Stimulated activated CD8-positive, alpha-beta memory T cell treated with anti-CD3 and anti-CD28 coated beads, Interleukin-2, amount 100 ng/mL, for 1 hour (primary cell): ENCODE results near the gene C16orf96.
"Not testable (repeated sequence)": the region's sequence is repeated elsewhere in the genome, so short reads cannot be mapped to it uniquely, and the experiment has no call there.

Experiments used
- DNase-seq, 2 donors: peaks; one replicate each; pipeline ENCODE4 v3.0.0-alpha.2; 2020; ENCODE audit warnings: low read depth in 2 of 2

Gene C16orf96

GRCh38 chr16:4566144-4566543 is 10.0 kb downstream of the C16orf96 start:
- no peak for DNase-seq

GRCh38 chr16:4570086-4570485 is 13.9 kb downstream of the C16orf96 start:
- no peak for DNase-seq

- DNase-seq, result no peak
Measured at GRCh38 chr16:4570688-4571321, 14.7 kb downstream of the C16orf96 start.

DNA sequence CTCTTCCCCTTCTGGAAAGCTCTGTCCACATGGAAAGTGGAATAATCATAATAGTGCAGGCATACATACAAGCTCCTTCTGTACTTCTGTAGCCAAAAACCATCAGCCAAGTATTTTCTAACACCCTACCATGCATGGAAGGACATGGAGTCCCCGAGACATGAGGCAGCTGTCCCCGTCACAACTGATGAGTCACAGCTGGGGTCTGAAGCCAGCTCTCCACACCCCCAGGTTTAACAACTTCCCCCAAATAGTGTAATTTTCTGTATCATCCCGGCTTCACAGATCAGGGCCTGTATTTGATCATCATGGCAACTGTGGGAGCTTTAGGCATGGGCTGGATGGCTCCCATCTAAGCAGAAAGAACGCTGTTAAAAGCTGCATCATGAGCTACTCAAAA is 16.6 kb downstream of the C16orf96 start:
- DNase-seq, result no peak

DNA sequence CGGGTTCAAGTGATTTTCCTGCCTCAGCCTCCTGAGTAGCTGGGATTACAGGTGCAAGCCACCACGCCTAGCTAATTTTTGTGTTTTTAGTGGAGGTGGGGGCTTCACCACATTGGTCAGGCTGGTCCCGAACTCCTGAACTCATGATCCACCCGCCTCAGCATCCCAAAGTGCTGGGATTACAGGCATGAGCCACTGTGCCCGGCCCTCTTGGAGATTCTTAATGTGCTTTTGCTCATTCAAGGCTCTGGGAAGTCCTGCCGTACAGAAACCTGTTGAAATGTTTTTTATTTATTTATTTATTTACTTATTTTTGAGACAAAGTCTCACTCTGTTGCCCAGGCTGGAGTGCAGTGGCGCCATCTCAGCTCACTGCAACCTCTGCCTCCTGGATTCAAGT is 17.8 kb downstream of the C16orf96 start:
- DNase-seq, result not testable (repeated sequence)

DNA sequence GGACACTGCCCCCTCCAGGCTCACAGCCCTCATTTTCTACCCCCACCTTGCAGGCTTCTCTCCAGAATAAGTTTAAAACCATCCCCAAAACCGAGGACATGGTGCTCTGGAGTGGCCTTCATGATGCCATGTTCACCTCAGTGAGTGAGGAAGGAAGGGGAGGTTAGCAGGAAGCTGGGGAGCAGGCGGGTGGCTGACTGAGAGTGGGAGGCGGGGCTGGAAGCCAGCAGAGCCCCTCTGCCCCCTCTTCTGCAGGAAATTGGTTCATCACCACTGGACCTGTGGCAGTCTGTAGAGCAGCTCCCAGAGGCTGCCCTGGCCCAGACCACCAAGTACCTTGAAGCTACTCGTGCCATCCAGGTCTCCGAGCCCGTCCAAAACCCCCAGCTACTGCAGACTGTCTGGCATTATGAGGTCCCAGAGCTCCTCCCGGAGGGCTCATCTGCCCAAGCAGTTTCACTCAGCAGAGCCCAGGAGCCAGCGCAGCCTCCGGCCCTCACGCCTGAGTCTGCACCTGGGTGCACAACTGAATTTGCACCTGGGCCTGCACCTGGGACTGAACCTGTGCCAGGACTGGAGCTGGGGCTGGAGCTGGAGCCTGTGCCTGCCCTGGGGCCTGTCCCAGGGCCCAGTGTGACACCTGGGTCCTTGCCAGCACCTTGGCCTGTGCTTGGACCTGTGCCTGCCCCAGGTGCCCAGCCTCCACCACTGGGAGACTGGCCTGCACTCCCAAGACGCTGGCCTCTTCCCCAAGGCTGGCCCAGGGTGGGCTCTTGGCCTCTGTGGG is 19.0 kb downstream of the C16orf96 start:
- no peak for DNase-seq

DNA sequence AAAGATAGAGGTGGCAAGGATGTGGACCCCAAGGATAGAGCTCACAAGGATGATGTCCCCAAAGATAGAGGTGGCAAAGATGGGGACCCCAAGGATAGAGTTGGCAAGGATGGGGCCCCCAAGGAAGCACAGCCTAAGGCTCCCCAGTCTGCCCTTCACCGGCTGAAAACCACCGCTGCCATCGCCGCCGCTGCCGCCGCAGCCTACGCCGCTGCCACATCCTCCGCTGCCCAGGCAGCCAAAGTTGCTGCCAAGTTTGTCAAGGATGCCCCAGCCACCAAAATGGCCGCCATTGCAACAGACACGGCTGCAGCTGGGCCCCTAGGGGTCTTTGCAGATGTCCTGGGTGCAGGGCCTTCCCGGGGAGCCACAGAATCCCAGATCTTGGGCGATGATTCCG is 19.9 kb downstream of the C16orf96 start:
- no peak for DNase-seq

DNA sequence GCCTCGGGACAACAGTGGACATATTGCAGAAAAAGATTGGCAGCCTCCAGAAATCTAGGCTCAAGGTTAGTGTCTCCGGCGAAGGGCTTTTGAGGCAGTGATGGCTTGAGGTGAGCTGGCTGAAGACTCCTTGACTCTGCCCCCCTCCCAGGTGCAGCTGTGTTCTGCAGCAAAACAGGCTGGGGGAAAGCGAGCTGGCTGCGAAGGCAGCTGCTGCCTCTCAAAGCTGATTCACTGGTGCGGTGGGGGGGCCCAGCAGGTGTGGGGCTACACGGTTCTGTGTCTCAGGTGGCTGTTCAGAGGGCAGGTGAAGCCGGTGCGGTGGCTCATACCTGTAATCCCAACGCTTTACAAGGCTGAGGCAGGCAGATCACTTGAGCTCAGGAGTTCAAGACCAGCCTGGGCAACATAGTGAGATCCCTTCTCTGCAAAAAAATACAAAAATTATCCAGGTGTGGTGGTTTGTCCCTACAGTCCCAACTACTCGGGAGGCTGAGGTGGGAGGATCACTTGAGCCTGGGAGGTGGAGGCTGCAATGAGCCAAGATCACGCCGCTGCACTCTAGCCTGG is 22.9 kb downstream of the C16orf96 start:
- no peak for DNase-seq

DNA sequence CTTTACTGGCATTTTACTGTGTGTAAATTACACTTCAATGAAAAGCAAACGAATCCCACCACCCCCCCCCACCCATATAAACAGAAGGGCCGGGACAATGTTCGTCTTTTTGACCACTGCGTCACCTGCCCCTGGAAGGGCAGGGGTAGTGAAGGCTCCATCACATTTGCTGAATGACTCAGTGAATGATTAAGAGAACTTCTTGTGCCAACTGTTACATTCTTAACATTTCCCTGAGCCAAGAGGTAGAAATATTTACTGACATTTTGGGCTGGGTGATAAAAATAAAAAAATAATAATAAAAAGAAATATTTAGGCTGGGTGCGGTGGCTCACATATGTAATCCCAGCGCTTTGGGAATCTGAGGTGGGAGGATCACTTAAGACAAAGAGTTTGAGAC is 24.1 kb downstream of the C16orf96 start:
- no peak for DNase-seq

DNA sequence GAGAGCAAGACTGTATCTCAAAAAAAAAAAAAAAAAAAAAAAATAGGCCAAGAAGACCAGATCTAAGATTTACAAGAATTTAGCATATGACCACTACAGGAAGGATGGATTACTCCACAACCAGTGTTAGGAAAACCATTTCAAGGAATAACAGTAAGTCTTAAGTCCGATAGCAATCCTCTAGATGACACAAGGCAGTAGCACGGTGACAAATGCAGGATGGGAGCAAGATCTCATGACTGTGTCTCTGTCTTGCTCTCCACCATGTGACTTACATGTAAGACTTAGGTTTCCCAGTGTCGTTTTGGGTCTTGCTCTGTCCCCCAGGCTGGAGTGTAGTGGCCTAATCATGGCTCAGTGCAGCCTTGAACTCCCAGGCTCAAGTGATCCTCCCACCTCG is 27.8 kb downstream of the C16orf96 start:
- DNase-seq, result no peak

DNA sequence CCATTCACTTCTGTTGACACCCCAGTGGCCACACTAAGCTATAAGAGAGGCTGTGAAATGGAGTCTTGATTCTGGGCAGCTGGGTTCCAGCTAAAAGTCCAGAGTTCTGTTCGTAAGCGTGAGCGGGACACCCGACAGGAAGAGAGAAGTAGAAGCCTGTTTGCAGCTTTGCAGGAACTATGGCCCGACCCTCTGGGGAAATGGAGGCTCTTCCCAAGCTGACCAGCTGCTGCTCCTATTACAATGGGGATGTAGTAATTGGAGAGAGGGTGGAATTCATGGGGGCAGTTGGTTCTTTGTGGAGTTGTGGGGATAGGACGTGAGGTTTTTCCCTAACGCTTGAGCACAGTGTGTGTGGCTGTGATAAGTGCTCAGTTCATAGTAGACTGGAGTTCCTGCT is 30.2 kb downstream of the C16orf96 start:
- DNase-seq, result no peak

DNA sequence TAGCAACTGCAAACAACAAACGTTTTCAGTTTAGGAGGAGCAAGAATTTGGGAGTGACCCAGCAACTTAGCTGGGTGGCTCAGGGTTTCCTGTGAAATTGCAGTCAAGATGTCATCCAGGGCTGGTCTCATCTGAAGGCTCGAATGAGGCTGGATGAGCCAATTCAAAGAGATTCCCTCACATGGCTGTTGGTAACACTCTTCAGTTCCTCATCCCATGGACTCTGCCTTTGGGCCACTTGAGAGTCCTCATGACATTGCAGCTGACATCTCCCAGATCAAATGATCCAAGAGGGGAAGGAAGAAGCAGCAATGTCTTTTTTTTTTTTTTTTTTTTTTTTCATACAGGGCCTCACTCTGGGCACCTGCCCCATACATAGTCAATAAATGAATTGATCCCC is 32.2 kb downstream of the C16orf96 start:
- no peak for DNase-seq

- DNase-seq, result no peak
Measured at GRCh38 chr16:4588961-4589360, 32.8 kb downstream of the C16orf96 start.

GRCh38 chr16:4591191-4591590 is 35.1 kb downstream of the C16orf96 start:
- no peak for DNase-seq

DNA sequence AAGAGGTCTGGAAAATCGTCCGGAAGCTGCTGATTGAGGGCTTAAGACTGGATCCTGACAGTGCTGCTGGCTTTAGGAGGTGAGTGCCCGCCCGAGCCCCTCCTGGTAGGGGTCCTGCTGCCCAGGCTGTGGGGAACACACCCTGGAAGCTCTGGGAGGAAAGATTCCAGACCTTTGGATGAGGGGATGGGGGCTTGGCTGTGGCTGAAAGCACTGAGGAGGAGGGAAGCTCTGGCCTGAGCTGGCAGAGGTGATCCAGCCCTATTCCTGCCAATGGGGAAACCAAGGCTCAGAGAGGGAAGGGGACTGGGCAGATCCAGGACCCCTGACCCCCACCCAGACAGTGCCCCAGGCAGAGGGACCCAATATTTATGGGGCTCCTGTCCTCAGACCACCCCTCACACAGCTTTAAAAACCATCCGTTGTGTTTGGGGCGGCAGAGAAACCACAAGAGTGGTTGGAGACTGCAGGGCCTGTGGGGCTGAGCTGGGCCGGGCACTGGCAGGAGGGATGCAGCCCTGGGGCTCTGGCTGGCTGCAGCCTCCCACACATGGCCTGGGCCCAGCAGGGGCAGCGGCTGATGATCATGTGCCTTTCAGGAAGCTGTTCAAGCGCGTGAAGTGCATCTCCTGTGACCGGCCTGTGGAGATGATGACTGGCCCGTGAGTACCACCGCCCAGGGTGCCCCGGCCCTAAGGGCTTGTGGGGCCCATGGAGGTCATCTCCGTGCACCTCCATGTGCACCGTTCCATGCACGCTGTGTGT is 35.7 kb downstream of the C16orf96 start:
- no peak for DNase-seq

- DNase-seq, result no peak
Measured at GRCh38 chr16:4593086-4593485, 36.9 kb downstream of the C16orf96 start.

DNA sequence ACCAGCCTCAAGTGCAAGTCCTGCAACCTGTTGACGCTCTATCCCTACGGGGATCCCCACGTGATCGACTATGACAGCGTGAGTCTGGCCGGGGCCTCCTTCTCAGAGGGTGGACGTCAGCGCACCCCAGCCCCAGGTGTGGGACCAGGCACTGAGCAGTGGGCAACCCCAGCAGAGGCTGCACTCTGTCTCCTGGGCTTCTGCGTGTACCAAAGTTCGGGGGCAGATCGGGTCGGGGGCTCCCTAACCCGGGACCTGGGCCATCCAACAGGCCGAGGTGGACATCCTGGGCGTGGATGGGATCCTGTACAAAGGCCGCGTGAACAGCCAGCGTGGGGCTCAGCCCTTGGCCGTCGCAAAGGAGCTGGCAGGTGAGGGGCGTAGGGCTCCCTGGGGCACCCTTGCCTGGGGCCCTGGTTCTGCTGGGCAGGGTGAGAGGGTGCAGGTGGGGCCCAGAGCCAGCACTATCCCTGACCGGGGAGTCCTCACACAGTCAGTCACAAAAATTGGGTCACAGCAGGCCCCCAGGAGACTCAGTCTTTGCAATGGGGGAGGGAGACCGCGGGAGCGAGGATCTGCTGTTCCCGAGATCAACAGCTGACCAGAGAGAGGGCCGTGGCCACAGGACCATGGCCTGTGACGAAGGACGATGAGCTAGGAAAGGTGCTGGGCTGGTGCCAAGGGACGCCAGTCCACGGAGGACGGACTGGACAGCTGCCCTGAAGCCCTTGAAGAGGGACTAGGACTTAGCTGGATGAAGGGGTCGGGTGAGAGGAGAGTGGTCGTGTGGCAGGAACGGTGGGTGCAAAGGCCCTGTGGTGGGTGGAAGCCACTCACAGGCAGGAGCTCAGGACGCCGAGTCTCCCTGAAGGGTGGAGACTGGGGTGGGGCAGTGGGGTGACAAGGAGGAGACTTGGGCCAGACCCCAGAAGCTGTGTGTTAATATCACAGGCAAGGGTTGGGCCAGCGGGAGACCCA is 38.6 kb downstream of the C16orf96 start:
- DNase-seq, result no peak

GRCh38 chr16:4597174-4597573 is 41.0 kb downstream of the C16orf96 start:
- DNase-seq, result no peak

- DNase-seq, result no peak
Measured at GRCh38 chr16:4599037-4599436, 42.9 kb downstream of the C16orf96 start.

DNA sequence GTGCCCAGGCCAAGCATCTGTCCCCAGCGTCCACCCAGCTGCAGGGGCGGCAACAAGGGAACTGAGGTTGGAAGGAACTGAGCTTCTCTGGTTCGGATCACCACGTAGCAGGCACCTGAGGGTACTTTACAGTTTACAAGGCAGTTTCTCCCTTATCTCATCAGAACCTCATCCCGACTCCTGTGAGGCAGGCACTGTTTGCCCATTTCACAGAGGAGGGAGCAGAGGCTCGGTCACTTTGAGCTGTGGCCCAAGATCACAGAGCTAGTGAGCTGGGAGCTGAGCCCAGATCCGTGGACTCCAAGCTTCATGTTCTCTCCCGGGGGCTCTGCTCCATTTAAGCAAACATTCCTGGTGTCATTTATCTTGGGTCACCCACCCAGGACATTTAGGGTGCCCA is 43.4 kb downstream of the C16orf96 start:
- DNase-seq, result no peak
